NB4 (cell line): ENCODE data around the gene IGSF21.

Source experiments
- DNase-seq: peaks from one replicate; pipeline ENCODE4 v3.0.0; 2010; ENCODE audit warnings: low read depth
- H3K4me3 ChIP-seq: one replicate; pipeline ENCODE4 v1.5.1; 2011; ENCODE audit warnings: mild to moderate bottlenecking, low read depth, low read length, moderate library complexity
- MAX ChIP-seq: IDR thresholded peaks from 2 replicates; pipeline ENCODE4 v1.6.1; 2011; ENCODE audit warnings: low read depth, low read length
- MYC ChIP-seq: IDR thresholded peaks from 2 replicates; pipeline ENCODE4 v1.6.1; 2011; ENCODE audit warnings: low read depth, low read length
- POLR2A ChIP-seq: IDR thresholded peaks from 2 replicates; pipeline ENCODE4 v1.6.1; 2011; ENCODE audit warnings: mild to moderate bottlenecking; ENCODE audit not compliant: insufficient read length; ENCODE audit errors: extremely low read depth
- TF ChIP-seq, protein P1 (sequence below): IDR thresholded peaks from one replicate; pipeline ENCODE4 v1.5.1; 2012; ENCODE audit warnings: low read depth, low read length

IGSF21 gene

DNA sequence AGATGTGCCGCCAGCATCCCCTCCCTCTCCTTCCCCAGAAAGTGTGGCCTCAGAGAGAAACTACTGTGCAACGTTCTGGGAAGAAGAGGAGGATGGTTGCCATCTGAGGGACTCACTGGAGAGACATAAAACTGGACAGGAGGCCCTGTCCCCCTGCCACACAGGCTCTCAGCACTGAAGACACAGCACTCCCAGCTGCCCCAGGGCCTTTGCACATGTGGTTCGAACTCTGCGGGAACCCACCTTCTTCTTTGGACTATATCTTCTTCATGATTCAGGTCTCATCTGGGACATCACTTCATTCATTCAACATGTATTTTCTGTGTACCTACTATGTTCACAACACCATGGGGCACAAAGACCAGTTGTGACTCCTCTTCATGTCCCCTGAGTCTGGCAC lies 17.4 kb downstream of the IGSF21 start:
- no peak for DNase-seq
- TF ChIP-seq MYC, result no peak
- TF ChIP-seq, protein P1, sequence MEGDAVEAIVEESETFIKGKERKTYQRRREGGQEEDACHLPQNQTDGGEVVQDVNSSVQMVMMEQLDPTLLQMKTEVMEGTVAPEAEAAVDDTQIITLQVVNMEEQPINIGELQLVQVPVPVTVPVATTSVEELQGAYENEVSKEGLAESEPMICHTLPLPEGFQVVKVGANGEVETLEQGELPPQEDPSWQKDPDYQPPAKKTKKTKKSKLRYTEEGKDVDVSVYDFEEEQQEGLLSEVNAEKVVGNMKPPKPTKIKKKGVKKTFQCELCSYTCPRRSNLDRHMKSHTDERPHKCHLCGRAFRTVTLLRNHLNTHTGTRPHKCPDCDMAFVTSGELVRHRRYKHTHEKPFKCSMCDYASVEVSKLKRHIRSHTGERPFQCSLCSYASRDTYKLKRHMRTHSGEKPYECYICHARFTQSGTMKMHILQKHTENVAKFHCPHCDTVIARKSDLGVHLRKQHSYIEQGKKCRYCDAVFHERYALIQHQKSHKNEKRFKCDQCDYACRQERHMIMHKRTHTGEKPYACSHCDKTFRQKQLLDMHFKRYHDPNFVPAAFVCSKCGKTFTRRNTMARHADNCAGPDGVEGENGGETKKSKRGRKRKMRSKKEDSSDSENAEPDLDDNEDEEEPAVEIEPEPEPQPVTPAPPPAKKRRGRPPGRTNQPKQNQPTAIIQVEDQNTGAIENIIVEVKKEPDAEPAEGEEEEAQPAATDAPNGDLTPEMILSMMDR, result no peak
- TF ChIP-seq MAX, result no peak
- no peak for TF ChIP-seq POLR2A
- no peak overlapping the region for H3K4me3 ChIP-seq

- TF ChIP-seq MYC (no peak), MAX (no peak), POLR2A (no peak)
- TF ChIP-seq, protein P1, result no peak
- DNase-seq, result no peak
- H3K4me3 ChIP-seq, result no peak overlapping the region
Measured at GRCh38 chr1:18126616-18127015, 19.0 kb downstream of the IGSF21 start.

DNA sequence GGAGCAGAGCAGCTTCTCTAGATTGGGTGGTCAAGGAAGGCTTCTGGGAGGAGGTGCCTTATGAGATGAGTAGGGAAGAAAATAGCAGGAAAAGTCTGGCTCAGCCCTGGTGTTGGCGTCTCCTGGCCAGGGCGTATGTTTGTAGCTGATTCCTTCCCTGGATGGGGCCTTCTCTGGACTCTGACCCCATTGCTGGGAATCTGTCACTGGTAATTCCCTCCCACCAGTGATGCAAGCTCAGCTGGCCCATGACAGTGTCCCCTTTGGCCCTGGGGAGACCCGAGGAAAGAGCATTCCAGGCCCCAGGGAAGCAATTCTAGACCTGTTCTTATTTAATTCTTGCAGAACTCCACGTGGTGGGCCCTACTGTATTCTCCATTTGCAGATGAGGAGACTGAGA lies 20.7 kb downstream of the IGSF21 start:
- TF ChIP-seq, protein P1, result no peak
- TF ChIP-seq MYC, result no peak
- no peak for TF ChIP-seq MAX
- no peak for TF ChIP-seq POLR2A
- no peak for DNase-seq
- no peak overlapping the region for H3K4me3 ChIP-seq

- TF ChIP-seq, protein P1, result no peak
- TF ChIP-seq POLR2A, result no peak
- TF ChIP-seq MAX, result no peak
- TF ChIP-seq MYC, result no peak
- no peak for DNase-seq
- H3K4me3 ChIP-seq, result no peak overlapping the region
Measured at GRCh38 chr1:18130356-18130755, 22.8 kb downstream of the IGSF21 start.

DNA sequence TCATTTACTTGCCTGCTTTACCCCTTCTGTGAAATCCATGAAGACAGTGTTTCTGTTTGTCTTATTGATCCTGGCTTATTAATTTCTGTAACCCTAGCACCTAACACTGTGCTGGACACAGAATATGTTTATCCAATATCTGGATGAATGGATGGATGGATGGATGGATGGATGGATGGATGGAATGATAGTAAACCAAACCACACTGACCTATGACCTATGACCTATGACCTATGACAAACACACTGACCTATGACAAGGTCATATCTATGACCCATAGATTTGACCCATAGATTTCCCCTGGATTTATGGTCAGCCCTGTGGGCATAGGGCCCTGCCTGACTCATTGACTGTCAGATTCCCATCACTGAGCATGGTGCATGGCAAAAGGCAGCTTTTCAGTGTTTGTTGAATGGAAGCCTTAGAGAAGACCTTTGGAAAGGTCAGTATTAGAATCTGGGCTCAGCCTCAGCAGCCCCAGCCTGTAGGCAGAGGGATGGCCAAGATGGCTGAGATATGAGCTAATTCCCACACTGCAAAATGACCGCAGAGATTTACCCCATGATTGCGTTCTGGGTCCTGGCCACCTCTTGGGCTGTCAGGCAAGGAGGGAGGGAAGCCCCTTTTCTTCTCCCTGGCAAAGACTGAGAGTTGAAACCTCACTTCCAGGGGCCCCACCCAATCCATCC lies 24.6 kb downstream of the IGSF21 start:
- TF ChIP-seq MAX (no peak), POLR2A (no peak), MYC (no peak)
- TF ChIP-seq, protein P1, result no peak
- no peak overlapping the region for H3K4me3 ChIP-seq
- DNase-seq, result no peak
